Activated T-cell treated with anti-CD3 and anti-CD28 coated beads, Interleukin-2, amount 50 U/mL, for 1 hour (primary cell): ENCODE results near the gene NQO1.

Source experiments
- DNase-seq: peaks from one replicate; pipeline ENCODE4 v3.0.0-alpha.2; 2020

Gene NQO1

DNA sequence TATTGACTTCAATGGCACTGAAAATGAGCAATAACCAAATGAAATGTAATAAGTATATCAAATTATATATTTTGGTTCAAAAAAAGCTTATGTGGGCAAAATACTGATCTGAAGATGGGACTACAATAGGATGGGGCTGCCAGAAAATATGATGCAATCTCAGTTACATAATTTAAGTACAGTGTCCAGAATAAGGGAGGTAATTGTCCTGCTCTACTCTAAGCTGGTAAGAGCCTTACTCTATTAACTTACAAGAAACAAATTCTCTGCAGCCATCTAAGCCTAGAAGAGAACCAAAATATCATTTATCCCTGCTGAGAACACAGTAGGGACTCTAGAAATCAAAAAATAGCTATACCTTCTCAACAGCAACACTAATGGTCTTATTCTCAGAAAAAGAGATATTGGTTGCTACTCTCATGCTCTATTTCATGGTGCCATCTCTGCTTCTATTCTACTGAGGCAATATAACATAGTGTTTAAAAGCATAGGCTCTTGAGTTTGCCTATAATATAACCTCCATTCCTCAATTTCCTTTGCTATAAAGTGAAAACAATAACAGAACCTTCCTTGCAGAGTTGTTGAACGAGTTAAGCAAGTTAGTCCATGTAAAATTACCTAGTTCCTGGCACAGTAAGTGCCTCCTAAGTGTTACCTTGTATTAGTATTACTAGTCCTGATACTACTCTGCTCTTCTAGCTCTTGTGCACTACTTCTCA is 19.9 kb downstream of the NQO1 start:
- DNase-seq: no peak

DNA sequence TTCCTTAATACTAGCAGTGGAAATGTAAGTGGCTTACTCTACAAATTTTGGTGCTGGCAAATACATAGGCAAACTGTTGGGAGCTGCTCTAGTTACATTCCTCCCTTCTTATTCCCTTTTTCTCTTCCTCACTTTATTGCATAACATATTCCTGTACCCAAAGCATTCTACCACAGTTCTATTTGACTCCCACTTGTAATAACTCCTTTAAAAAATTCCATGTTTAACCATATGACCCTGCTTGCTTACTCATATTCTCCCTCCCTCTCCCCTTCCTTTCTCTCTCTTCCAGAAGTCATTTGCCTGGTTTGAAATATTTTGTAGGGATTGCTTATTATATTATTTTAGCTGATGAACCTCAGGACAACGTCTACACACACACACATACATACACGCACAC is 22.7 kb downstream of the NQO1 start:
- DNase-seq: no peak

DNA sequence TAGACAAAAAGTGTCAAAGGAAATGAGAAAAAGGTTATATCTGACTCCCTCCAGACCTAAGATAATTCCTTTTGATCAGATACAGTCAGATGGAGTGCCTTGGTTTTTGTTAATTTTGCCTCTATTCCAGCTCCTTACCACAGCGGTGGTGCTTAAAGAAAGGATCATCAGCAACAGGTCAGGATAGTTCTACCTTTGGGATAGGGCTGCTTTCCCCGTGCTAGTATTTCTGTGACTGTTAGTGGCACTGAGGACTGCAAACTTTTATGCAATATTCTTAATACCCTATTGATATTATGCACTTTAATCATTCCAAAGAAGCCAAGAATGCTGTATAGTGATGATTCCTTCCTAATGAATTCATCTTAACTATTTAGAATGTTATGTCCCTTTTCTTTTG is 24.5 kb downstream of the NQO1 start:
- DNase-seq: no peak

DNA sequence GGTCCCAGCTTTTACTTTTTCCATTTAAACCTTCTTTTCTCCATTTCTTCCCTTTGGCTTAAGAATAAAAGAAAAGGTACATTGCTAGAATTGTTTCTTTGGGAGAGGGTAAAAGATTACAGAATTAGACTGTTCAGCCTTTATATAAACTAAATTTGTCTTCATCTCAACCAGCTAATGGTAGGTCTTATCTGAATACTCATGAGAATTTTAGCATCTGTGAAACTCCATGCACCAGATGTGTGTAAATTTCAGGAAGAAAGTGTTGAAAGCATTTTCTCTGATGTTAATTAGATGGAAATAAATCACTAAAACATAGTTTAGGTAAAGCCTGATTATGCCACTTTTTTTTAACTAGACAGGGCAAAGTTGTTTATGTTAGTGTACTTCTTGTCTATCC is 24.9 kb downstream of the NQO1 start:
- DNase-seq: no peak

DNA sequence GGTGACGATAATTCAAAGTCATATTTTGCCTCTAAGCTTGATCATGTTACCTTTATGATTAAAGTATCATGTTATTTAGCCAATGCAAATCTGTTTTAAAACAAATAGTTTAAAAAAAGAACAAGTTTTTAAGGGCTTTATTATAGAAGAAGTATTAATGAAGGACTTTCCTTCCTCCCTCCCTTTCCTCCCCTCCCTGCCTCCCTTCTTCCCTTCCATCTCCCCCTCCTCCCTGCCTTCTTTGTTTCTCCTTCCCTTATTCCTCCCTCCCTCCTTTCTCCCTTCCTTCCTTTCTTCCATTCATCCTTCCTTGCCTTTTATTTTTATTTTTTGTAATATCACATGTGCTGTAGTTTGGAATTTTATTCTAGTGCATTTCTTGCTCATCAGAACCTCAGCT is 26.4 kb downstream of the NQO1 start:
- no peak for DNase-seq

DNA sequence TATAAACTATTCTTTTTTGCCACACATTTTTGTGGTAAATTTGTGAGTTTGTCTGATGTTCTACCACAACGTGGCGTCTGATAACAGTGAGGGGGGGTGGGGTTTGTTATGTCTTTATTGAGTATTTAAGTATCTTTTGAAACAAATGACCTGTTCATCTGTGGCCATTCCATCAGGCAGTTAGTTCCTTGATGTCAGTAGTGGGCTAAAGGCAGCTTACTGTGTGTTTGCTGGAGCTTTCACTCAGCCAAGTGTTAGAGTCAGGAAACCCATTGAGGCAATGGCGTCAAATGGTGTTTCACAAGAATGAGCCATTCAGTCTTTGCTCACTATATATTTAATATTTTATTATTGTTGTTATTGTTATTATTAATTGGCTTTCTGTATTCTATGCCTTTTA is 28.0 kb downstream of the NQO1 start:
- no peak for DNase-seq

DNA sequence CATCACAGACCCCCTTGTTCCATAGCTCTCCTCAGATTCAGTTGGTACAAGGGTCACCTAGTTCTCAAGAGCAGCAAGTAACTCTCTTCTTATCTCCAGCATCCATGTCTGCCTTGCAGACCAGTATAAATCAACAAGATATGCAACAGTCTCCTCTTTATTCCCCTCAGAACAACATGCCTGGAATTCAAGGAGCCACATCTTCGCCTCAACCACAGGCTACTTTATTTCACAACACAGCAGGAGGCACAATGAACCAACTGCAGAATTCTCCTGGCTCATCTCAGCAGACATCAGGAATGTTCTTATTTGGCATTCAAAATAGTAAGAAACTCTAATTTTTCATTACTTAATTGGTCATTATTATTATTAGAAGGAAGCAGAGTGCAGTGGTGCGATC is 32.4 kb downstream of the NQO1 start:
- no peak for DNase-seq

DNA sequence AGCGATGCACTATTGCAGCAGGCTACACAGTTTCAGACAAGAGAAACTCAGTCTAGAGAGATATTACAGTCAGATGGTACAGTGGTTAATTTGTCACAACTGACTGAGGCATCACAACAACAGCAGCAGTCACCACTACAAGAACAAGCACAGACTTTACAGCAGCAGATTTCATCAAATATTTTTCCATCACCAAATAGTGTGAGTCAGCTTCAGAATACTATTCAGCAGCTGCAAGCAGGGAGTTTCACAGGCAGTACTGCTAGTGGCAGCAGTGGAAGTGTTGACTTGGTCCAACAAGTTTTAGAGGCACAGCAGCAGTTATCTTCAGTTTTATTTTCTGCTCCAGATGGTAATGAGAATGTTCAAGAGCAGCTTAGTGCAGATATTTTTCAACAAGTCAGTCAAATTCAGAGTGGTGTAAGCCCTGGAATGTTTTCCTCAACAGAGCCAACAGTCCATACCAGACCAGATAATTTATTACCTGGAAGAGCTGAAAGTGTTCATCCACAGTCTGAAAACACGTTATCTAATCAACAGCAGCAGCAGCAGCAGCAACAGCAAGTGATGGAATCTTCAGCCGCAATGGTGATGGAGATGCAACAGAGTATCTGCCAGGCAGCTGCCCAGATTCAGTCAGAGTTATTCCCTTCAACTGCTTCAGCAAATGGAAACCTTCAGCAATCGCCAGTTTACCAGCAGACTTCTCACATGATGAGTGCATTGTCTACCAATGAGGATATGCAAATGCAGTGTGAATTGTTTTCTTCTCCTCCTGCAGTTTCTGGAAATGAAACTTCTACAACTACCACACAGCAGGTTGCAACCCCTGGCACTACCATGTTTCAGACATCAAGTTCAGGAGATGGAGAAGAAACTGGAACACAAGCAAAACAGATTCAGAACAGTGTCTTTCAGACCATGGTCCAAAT is 34.1 kb downstream of the NQO1 start:
- DNase-seq: no peak

DNA sequence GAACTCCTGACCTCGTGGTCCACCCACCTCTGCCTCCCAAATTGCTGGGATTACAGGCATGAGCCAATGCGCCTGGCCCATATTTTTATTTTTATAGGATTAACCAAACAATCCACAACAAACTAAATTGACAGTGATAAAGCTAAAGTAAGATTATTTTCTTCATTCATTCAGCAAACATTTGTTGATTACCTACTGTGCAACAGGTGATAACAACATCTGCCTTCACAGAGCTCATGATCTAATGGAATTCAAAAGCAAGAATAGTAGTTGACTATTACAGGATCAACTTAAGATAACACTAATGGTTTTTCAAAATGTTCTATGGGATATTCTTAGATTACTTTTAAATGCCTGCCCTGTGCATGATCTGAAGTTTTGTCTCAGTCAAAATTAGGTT is 37.8 kb downstream of the NQO1 start:
- DNase-seq: no peak

DNA sequence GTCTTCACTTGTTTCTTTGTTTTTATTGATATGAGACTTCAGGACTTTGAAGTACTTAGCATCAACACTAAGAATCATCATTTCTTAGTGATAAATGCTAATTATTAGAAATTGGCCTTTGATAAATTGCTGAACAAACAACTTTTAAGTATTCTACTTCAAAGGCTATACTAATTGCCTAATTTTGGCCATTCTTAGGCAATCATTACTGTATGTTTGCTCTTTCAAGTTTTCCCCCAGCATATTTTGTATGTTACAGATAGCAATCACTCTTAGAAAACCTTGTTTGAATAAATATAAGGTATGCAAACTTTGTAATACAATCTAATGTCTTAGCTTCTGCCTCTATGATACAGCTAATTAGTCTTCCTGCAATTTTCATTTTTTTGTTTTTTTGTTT is 46.0 kb downstream of the NQO1 start:
- no peak for DNase-seq

DNA sequence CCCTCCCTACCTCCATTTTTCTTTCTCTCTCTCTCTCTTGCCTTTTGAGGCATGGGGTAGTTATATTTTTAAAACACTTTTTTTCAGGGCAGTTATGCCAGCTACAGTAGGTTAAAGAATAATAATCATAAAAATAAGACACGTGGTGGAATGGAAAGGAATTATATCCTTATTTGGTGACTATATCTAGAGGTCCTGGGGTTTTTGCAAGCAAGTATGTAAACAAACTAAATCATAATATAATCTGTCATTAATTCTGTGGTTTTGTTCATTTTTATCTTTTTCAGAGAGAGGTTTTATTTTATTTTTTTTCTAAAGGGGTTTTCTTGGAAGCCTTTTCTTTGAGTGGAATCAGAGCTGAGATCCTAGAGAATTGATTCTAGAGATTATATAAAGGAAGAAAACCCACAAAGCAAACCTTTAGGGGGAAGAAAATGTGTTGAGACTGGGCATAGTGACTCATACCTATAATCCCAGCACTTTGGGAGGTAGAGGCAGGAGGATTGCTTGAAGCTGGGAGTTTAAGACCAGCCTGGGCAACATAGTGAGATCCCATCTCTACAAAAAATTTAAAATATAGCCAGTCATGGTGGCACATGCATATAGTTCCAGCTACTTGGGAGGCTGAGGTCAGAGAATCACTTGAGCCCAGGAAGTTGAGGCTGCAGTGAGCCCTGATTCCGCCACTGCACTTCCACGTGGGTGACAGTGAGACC is 53.2 kb downstream of the NQO1 start:
- no peak for DNase-seq

DNA sequence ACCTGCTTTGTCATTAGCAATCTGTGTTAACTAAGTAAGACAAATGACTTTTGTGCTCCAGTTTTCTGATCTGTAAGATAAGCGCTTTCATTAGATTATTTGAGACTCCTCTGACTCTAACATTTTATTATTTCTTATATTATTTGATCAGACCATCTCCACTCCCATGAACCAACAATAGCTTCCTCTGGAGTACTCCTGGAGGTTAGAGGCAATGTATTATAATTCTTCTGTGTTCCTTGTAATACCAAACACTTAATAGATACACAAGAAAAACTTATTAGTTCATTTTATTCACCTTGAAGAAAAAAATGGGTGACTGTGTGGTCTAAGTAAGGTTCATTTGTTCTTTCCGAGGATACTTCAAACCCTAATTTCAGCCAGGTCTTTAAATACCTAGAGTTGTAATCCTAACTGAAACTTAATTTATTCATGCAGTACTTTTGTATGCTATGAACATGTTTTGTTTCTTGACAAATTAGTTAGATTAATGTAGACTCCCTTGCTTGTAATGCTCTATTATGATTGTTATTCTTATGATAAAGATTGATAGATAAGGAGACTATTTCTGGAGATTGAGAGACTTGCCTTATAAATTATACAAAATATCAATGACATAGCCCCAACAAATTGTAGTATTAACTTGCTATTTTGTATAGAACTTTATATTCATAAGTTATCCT is 53.9 kb downstream of the NQO1 start:
- DNase-seq: no peak

DNA sequence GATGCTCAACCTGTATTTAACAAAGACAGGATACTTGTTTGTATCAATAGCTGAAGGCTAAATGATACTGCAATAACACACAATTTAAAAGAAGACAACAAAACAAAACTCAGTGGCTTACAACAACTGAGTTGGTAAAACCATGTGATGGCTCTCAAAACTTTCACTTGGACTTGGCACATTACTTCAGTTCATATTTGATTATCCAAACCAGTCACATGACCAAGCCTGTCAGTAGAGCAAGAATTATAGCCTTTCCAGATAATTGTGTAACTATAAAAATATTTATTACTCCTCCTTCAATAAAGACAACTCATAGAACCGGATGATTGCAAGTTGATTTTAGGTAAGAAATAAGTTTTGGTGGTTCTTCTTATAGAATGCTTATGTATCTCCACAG is 56.8 kb downstream of the NQO1 start:
- DNase-seq: no peak

DNA sequence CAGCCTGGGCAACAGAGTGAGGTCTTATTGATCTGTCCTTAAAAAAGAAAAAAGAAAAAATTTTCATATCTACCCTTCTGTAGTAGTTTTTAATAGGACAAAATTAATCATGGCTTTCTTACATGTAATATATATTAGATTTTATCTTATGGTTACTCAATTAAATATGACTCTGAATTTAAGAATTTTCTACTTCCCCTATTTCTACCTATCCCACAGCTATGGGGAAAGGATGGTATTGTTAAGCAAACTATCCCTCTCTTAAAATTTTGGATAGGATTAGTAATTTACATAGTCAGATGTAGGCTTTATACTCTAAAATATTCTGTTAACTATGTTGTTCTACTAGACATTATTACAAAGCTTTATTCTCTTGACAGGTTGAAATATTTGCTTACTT is 62.5 kb downstream of the NQO1 start:
- DNase-seq: no peak

DNA sequence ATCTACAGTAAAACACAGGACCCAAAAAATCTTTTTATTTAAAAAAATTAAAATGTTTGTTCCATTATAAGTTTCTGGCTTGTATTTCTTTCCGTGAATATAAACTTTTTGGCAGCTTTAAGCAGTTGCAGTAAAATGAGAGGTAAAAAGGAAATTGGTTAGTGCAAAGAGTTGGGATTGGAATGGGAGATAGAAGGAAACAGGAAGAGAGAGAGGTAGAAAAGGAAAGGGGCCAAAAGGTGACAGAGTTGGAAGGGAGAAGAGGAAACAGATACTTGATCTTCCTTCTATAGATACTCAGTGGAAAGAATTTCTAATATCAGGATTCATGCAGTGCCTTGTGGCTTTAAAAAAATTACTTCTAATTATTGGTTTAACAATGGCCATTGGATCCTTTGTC is 63.5 kb downstream of the NQO1 start:
- no peak for DNase-seq

DNA sequence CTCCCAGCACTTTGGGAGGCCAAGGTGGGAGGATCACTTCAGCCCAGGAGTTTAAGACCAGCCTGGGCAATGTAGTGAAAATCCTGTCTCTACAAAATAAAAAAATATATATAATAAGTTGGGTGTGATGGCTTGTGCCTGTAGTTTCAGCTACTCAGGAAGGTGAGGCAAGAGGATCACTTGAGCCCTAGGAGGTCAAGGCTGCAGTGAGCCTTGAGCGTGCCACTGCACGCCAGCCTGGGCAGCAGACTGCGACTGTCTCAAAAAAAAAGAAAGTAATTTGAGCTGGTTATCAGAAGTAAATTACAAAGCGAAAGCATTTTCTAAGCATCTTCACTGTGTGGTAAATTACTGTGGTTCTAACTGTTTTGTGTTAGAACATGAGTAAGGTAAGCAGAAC is 66.2 kb downstream of the NQO1 start:
- DNase-seq: no peak
